DND-41 (cell line): Measurements from ENCODE around the gene NKD1.

Experiments
- CTCF ChIP-seq: IDR thresholded peaks from 2 replicates; pipeline ENCODE4 v1.5.1; 2012; ENCODE audit warnings: borderline replicate concordance, low read length, moderate library complexity, mild to moderate bottlenecking; ENCODE audit not compliant: poor library complexity, severe bottlenecking; ENCODE audit errors: extremely low read depth
- EZH2 ChIP-seq: IDR thresholded peaks from 3 replicates; pipeline ENCODE4 v1.6.1; 2012; ENCODE audit warnings: borderline replicate concordance, low read depth, mild to moderate bottlenecking, moderate library complexity, low read length, inconsistent platforms; ENCODE audit not compliant: severe bottlenecking

GRCh38 chr16:50637716-50638602 is 89.8 kb downstream of the NKD1 start:
- TF ChIP-seq CTCF (no peak), EZH2 (no peak)
